Mesendoderm (in vitro differentiated cells): ENCODE results near the gene DZIP3.

ENCODE experiments used
- DNase-seq: peaks from one replicate; pipeline ENCODE4 v3.0.0; 2013
- H2AK5ac ChIP-seq: 2 replicates; pipeline ENCODE4 v1.6.1; 2013; ENCODE audit warnings: low read length, inconsistent platforms
- H2BK120ac ChIP-seq: 2 replicates; pipeline ENCODE4 v1.6.1; 2013; ENCODE audit warnings: low read depth, mild to moderate bottlenecking, low read length, moderate library complexity, mixed read lengths
- H2BK15ac ChIP-seq: replicated peaks from 2 replicates; pipeline ENCODE4 v1.6.1; 2013; ENCODE audit warnings: low read depth, mild to moderate bottlenecking, moderate library complexity
- H2BK5ac ChIP-seq: 2 replicates; pipeline ENCODE4 v1.6.1; 2013; ENCODE audit warnings: low read length, inconsistent platforms
- H3K18ac ChIP-seq: 2 replicates; pipeline ENCODE4 v1.6.1; 2013; ENCODE audit warnings: mild to moderate bottlenecking, low read length, mixed read lengths
- H3K23ac ChIP-seq: one replicate; pipeline ENCODE4 v1.6.1; 2013; ENCODE audit warnings: low read length
- H3K27ac ChIP-seq: 2 replicates; pipeline ENCODE4 v1.5.1; 2013; ENCODE audit warnings: low read depth, mild to moderate bottlenecking, inconsistent platforms, low read length, moderate library complexity
- H3K27me3 ChIP-seq: 2 replicates; pipeline ENCODE4 v1.6.1; 2013; ENCODE audit warnings: low read length, control low read depth, mild to moderate bottlenecking, inconsistent platforms; ENCODE audit not compliant: insufficient read depth, poor library complexity
- H3K36me3 ChIP-seq: 2 replicates; pipeline ENCODE4 v1.6.1; 2013; ENCODE audit warnings: low read length, inconsistent platforms; ENCODE audit not compliant: control insufficient read depth, insufficient read depth
- H3K4ac ChIP-seq: one replicate; pipeline ENCODE4 v1.6.1; 2013; ENCODE audit warnings: low read depth, mild to moderate bottlenecking, low read length, moderate library complexity
- H3K4me1 ChIP-seq: 2 replicates; pipeline ENCODE4 v1.6.1; 2013; ENCODE audit warnings: low read depth, low read length, inconsistent platforms; ENCODE audit not compliant: control insufficient read depth
- H3K4me2 ChIP-seq: 2 replicates; pipeline ENCODE4 v1.6.1; 2013; ENCODE audit warnings: low read length
- H3K4me3 ChIP-seq: 2 replicates; pipeline ENCODE4 v1.5.1; 2013; ENCODE audit warnings: mild to moderate bottlenecking, low read length
- H3K56ac ChIP-seq: one replicate; pipeline ENCODE4 v1.6.1; 2013; ENCODE audit warnings: low read length
- H3K79me1 ChIP-seq: 2 replicates; pipeline ENCODE4 v1.6.1; 2013; ENCODE audit warnings: low read length, inconsistent platforms
- H3K79me2 ChIP-seq: 2 replicates; pipeline ENCODE4 v1.6.1; 2013; ENCODE audit warnings: mild to moderate bottlenecking, low read length; ENCODE audit not compliant: control insufficient read depth, insufficient read depth
- H3K9ac ChIP-seq: 2 replicates; pipeline ENCODE4 v1.6.1; 2013; ENCODE audit warnings: low read length, inconsistent platforms
- H4K5ac ChIP-seq: one replicate; pipeline ENCODE4 v1.6.1; 2013; ENCODE audit warnings: low read length
- H4K8ac ChIP-seq: one replicate; pipeline ENCODE4 v1.6.1; 2013; ENCODE audit warnings: low read depth, mild to moderate bottlenecking, control low read depth, low read length, moderate library complexity
- WGBS: extraction: QIAGEN DNeasy Blood & Tissue Kit; methylation state at CpG from one replicate; pipeline ENCODE4 v1.1.7; 2013; ENCODE audit warnings: low lambda C conversion rate, missing lambda C conversion rate; ENCODE audit not compliant: insufficient coverage; ENCODE audit errors: extremely low coverage; 5-methylcytosine and 5-hydroxymethylcytosine counted together

Gene DZIP3

GRCh38 chr3:108602249-108602934 is 12.9 kb downstream of the DZIP3 start:
- Histone ChIP-seq H3K4ac (no peak overlapping the region), H3K79me1 (peaks cover 1% of the 10 kb centered on the region), H3K23ac (no peak overlapping the region), H3K4me2 (no peak overlapping the region), H3K18ac (no peak overlapping the region), H3K4me3 (no peak overlapping the region), H4K5ac (no peak overlapping the region), H2AK5ac (no peak overlapping the region), H3K79me2 (no peaks in the 10 kb centered on the region), H3K56ac (no peak overlapping the region), H2BK120ac (no peak overlapping the region), H3K9ac (no peak overlapping the region), H3K36me3 (no peaks in the 10 kb centered on the region), H3K27ac (peak overlapping the region; percentile 60), H3K27me3 (no peaks in the 10 kb centered on the region), H3K4me1 (peaks cover 2% of the 10 kb centered on the region), H2BK15ac (no peak overlapping the region), H2BK5ac (no peak overlapping the region), H4K8ac (no peak overlapping the region)
- peak; percentile 80 for DNase-seq
- WGBS, result no CpG with 5 or more reads among the region's 5 CpGs

DNA sequence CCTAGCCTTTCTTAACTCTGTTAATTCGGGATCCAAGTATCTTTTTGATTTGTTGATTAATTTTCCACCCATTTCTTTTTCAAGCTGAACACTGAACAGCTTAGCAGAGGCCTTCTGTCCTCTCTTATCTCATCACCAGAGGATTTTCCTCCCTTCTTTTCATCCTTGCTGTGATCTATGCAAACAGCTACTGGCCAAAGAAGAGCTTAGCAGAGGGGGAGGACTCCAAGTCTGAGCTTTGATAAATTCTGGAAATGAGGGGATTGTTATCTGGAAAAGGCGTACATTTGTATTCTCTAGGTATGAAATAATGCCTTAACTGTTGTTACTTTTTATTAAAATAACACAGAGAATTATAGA is 13.4 kb downstream of the DZIP3 start:
- no peak overlapping the region for H3K4ac ChIP-seq
- no peak overlapping the region for H4K5ac ChIP-seq
- H3K4me2 ChIP-seq, result no peak overlapping the region
- no peaks in the 10 kb centered on the region for H3K79me2 ChIP-seq
- H2BK120ac ChIP-seq, result no peak overlapping the region
- peak; percentile 71 for DNase-seq
- peaks cover 1% of the 10 kb centered on the region for H3K79me1 ChIP-seq
- no peaks in the 10 kb centered on the region for H3K36me3 ChIP-seq
- no peak overlapping the region for H3K27ac ChIP-seq
- no peak overlapping the region for H4K8ac ChIP-seq
- H3K18ac ChIP-seq, result no peak overlapping the region
- no peak overlapping the region for H3K9ac ChIP-seq
- H3K23ac ChIP-seq, result no peak overlapping the region
- no peak overlapping the region for H2BK15ac ChIP-seq
- no peak overlapping the region for H2AK5ac ChIP-seq
- H3K27me3 ChIP-seq, result no peaks in the 10 kb centered on the region
- H3K4me3 ChIP-seq, result no peak overlapping the region
- no peak overlapping the region for H2BK5ac ChIP-seq
- peaks cover 2% of the 10 kb centered on the region for H3K4me1 ChIP-seq
- no CpG with 5 or more reads among the region's 2 CpGs for WGBS
- no peak overlapping the region for H3K56ac ChIP-seq

DNA sequence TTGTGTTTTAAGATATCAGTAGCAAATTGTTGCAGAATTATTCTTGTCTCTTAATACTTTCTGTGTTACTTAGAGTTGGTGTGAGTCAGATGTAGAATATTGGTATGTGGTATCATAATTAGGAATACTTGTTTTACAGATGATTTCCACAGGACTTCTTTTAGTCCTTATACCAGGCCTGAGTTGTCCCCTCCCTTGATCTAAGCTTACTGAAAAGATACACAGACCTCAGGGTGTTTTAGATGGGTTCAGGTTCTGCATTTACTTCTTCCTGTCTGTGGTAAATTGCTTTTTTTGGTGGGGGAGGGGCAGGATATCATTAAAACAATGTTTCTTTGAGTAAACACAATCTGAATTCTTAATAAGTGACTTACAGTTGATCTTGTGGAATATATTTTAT is 14.2 kb downstream of the DZIP3 start:
- H3K27ac ChIP-seq, result no peak overlapping the region
- H3K4me1 ChIP-seq, result peaks cover 2% of the 10 kb centered on the region
- no peak overlapping the region for H2BK5ac ChIP-seq
- H3K4me3 ChIP-seq, result no peak overlapping the region
- no peak for DNase-seq
- H3K56ac ChIP-seq, result no peak overlapping the region
- H4K8ac ChIP-seq, result no peak overlapping the region
- no peaks in the 10 kb centered on the region for H3K27me3 ChIP-seq
- no peak overlapping the region for H2BK15ac ChIP-seq
- H3K18ac ChIP-seq, result no peak overlapping the region
- no peaks in the 10 kb centered on the region for H3K79me2 ChIP-seq
- H4K5ac ChIP-seq, result no peak overlapping the region
- H3K23ac ChIP-seq, result no peak overlapping the region
- H2AK5ac ChIP-seq, result no peak overlapping the region
- H3K79me1 ChIP-seq, result no peaks in the 10 kb centered on the region
- H3K9ac ChIP-seq, result no peak overlapping the region
- H3K36me3 ChIP-seq, result no peaks in the 10 kb centered on the region
- H3K4me2 ChIP-seq, result no peak overlapping the region
- H2BK120ac ChIP-seq, result no peak overlapping the region
- H3K4ac ChIP-seq, result no peak overlapping the region

DNA sequence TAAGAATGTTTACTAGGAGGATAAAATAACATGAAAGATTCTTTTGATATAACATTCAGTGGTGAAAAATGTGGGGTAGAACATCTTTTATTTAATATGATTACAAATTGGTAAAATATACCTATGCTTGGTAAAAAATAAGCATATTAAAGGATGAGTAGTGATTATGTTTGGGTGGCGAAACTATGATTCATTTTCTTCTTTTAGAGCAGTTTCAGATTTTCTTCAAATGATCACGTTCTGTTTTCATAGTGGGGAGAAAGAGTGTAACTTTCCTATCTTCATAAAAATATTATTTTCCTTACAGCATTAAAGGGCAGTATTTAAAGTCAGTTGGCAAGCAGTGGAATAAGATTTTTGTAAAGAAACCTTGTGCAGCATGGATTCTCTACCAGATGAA is 15.5 kb downstream of the DZIP3 start:
- no peaks in the 10 kb centered on the region for H3K27me3 ChIP-seq
- no peak overlapping the region for H3K18ac ChIP-seq
- no peak overlapping the region for H3K27ac ChIP-seq
- no peaks in the 10 kb centered on the region for H3K79me1 ChIP-seq
- no peak overlapping the region for H2BK15ac ChIP-seq
- H3K4me1 ChIP-seq, result peaks cover 2% of the 10 kb centered on the region
- H2BK5ac ChIP-seq, result no peak overlapping the region
- no peak overlapping the region for H2BK120ac ChIP-seq
- no peaks in the 10 kb centered on the region for H3K36me3 ChIP-seq
- WGBS, result 100% methylated on average over 1 of the region's 2 CpGs
- H3K9ac ChIP-seq, result no peak overlapping the region
- no peak overlapping the region for H3K4me2 ChIP-seq
- no peak overlapping the region for H3K23ac ChIP-seq
- no peak overlapping the region for H3K4ac ChIP-seq
- no peak for DNase-seq
- H3K79me2 ChIP-seq, result no peaks in the 10 kb centered on the region
- no peak overlapping the region for H3K56ac ChIP-seq
- H3K4me3 ChIP-seq, result no peak overlapping the region
- no peak overlapping the region for H2AK5ac ChIP-seq
- no peak overlapping the region for H4K8ac ChIP-seq
- H4K5ac ChIP-seq, result no peak overlapping the region

DNA sequence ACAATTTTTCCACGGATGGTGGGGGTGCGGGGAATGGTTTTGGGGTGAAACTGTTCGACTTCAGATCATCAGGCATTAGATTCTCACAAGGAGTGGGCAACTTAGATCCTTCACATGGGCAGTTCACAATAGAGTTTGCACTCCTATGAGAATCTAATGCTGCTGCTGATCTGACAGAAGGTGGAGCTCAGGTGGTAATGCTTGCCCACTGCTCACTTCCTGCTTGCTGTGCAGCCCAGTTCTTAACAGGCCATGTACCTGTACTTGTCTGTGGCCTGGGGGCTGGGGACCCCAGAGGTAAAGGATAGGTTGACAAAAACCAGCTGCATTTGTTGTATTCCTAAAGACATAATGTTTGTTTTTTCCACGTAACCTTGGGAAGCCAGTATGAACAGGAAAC is 16.0 kb downstream of the DZIP3 start:
- Histone ChIP-seq H3K4me1 (peaks cover 2% of the 10 kb centered on the region), H4K8ac (no peak overlapping the region), H3K4me2 (no peak overlapping the region), H2BK120ac (no peak overlapping the region), H2AK5ac (no peak overlapping the region), H3K79me2 (no peaks in the 10 kb centered on the region), H3K18ac (no peak overlapping the region), H4K5ac (no peak overlapping the region), H3K27me3 (no peaks in the 10 kb centered on the region), H3K79me1 (no peaks in the 10 kb centered on the region), H3K9ac (no peak overlapping the region), H3K56ac (no peak overlapping the region), H3K4me3 (no peak overlapping the region), H3K27ac (no peak overlapping the region), H2BK5ac (no peak overlapping the region), H2BK15ac (no peak overlapping the region), H3K36me3 (no peaks in the 10 kb centered on the region), H3K4ac (no peak overlapping the region), H3K23ac (no peak overlapping the region)
- WGBS, result no CpG with 5 or more reads among the region's 4 CpGs
- no peak for DNase-seq

DNA sequence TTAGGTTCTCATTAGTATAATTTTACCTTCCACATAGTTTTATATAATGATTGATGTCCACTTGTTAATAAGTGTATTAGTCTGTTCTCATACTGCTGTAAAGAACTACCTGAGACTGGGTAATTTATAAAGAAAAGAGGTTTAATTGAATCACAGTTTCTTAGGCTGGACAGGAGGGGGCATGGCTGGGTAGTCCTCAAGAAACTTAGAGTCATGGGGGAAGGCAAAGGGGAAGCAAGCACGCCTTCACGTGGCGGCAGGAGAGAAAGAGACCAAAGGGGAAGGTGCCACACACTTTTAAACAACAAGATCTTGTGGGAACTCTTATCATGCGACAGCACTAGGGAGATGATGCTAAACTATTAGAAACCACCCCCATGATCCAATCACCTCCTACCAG is 19.2 kb downstream of the DZIP3 start:
- Histone ChIP-seq H3K36me3 (no peaks in the 10 kb centered on the region), H4K5ac (no peak overlapping the region)
- peak; percentile 81 for DNase-seq

More for the DNA sequence above, 19.2 kb downstream of the DZIP3 start:
- H2BK15ac ChIP-seq, result no peak overlapping the region
- no peak overlapping the region for H3K4me3 ChIP-seq
- no peak overlapping the region for H3K27ac ChIP-seq
- no peak overlapping the region for H3K4me2 ChIP-seq
- no peaks in the 10 kb centered on the region for H3K27me3 ChIP-seq
- H3K9ac ChIP-seq, result no peak overlapping the region
- no peaks in the 10 kb centered on the region for H3K79me2 ChIP-seq
- no peak overlapping the region for H3K4ac ChIP-seq
- no peaks in the 10 kb centered on the region for H3K79me1 ChIP-seq
- H2BK5ac ChIP-seq, result no peak overlapping the region
- no peak overlapping the region for H3K56ac ChIP-seq
- no peak overlapping the region for H2BK120ac ChIP-seq
- no peak overlapping the region for H3K18ac ChIP-seq
- no peak overlapping the region for H2AK5ac ChIP-seq
- no peaks in the 10 kb centered on the region for H3K4me1 ChIP-seq
- WGBS, result no CpG with 5 or more reads among the region's 4 CpGs
- H3K23ac ChIP-seq, result no peak overlapping the region
- H4K8ac ChIP-seq, result no peak overlapping the region
